Central memory CD4-positive, alpha-beta T cell (primary cell): ENCODE results near the gene HOPX.
"Not testable (repeated sequence)": the region's sequence is repeated elsewhere in the genome, so short reads cannot be mapped to it uniquely, and the experiment has no call there.

ENCODE experiments used
- DNase-seq: peaks from one replicate; pipeline ENCODE4 v3.0.0; 2022

The HOPX gene

GRCh38 chr4:56622176-56622575 is 58.9 kb downstream of the HOPX start:
- no peak for DNase-seq

GRCh38 chr4:56619816-56620215 is 61.3 kb downstream of the HOPX start:
- no peak for DNase-seq

- DNase-seq = no peak
Measured at GRCh38 chr4:56619160-56619559, 61.9 kb downstream of the HOPX start.

GRCh38 chr4:56618734-56619133 is 62.4 kb downstream of the HOPX start:
- DNase-seq = no peak

- DNase-seq = no peak
Measured at GRCh38 chr4:56613101-56613862, 67.8 kb downstream of the HOPX start.

- no peak for DNase-seq
Measured at GRCh38 chr4:56612282-56612681, 68.8 kb downstream of the HOPX start.

- DNase-seq = no peak
Measured at GRCh38 chr4:56611501-56611900, 69.6 kb downstream of the HOPX start.

- DNase-seq = not testable (repeated sequence)
Measured at GRCh38 chr4:56610170-56610569, 70.9 kb downstream of the HOPX start.

GRCh38 chr4:56607926-56608325 is 73.2 kb downstream of the HOPX start:
- DNase-seq = no peak

GRCh38 chr4:56606385-56606784 is 74.7 kb downstream of the HOPX start:
- no peak for DNase-seq

GRCh38 chr4:56605464-56605863 is 75.6 kb downstream of the HOPX start:
- DNase-seq = not testable (repeated sequence)

GRCh38 chr4:56603297-56603696 is 77.8 kb downstream of the HOPX start:
- DNase-seq = no peak
